LNCaP clone FGC (cell line): ENCODE data around the gene SYNJ2.

Experiments used
- DNase-seq: peaks from one replicate; pipeline ENCODE4 v3.0.0-alpha.2; 2011; ENCODE audit warnings: low read depth
- H3K4me3 ChIP-seq: 2 replicates; pipeline ENCODE4 v1.5.1; 2011; ENCODE audit warnings: mild to moderate bottlenecking, low read depth, low read length, control low read depth
- TF ChIP-seq, protein P1 (sequence below): IDR thresholded peaks from 2 replicates; pipeline ENCODE4 v1.5.1; 2012; ENCODE audit warnings: mild to moderate bottlenecking; ENCODE audit not compliant: control insufficient read depth, insufficient read depth; ENCODE audit errors: extremely low read depth

SYNJ2 gene

DNA sequence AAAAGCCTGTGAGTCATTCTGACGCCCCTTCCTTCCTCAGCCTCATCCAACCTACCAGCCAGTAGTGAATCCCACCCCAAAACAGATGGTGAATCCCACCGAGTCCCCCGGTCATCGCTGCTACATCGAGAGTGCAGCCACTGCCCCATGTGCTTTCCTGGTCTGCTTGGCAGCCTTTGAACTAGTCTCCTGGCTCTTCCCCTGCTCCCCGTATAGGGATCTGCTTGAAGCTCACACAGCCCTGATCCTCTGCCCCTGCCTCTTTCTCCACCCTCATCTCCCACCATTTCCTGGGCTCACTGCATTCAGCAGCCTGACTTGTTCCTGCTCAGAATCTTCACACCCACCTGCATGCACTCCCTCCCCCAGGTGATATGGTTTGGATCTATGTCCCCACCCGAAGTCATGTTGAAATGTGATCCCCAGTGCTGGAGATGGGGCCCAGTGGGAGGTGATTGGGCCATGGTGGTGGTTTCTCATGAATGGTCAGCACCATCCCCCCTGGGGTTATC lies 14.6 kb downstream of the SYNJ2 start:
- TF ChIP-seq, protein P1, sequence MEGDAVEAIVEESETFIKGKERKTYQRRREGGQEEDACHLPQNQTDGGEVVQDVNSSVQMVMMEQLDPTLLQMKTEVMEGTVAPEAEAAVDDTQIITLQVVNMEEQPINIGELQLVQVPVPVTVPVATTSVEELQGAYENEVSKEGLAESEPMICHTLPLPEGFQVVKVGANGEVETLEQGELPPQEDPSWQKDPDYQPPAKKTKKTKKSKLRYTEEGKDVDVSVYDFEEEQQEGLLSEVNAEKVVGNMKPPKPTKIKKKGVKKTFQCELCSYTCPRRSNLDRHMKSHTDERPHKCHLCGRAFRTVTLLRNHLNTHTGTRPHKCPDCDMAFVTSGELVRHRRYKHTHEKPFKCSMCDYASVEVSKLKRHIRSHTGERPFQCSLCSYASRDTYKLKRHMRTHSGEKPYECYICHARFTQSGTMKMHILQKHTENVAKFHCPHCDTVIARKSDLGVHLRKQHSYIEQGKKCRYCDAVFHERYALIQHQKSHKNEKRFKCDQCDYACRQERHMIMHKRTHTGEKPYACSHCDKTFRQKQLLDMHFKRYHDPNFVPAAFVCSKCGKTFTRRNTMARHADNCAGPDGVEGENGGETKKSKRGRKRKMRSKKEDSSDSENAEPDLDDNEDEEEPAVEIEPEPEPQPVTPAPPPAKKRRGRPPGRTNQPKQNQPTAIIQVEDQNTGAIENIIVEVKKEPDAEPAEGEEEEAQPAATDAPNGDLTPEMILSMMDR, result no peak
- no peak overlapping the region for H3K4me3 ChIP-seq
- DNase-seq, result no peak

DNA sequence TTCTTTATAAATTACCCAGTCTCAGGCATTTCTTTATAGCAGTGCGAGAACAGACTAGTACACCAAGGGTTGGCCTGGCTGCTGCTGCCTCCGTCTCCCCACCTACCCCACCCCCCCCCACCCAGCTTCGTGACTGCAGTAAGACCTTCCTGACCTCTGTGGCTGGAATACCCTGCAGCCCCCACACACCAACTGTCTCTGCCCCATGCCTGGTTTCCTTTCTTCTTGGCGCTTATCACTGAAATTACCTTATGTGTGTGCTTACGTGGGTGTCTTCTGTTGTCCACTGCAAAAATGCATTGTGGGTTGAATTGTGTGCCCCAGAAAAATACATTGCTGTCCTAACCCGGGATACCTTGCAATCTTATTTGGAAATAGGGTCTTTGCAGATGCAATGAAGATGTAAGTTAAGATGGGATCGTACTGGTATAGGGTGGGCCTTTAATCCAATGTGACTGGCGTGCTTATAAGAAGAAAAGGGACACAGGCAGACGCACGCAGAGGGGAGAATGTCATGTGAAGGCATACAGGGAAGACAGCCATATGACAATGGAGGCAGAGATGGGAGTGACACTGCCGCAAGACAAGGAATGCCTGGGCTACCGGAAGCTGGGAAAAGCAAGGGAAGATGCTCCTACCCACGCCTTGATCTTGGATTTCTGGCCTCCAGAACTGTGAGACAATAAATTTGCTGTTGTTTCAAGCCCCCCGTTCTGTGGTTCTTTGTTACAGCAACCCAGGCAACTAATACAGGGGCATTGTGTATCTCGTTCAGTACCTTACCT lies 15.4 kb downstream of the SYNJ2 start:
- TF ChIP-seq, protein P1, result no peak
- no peak overlapping the region for H3K4me3 ChIP-seq
- no peak for DNase-seq

DNA sequence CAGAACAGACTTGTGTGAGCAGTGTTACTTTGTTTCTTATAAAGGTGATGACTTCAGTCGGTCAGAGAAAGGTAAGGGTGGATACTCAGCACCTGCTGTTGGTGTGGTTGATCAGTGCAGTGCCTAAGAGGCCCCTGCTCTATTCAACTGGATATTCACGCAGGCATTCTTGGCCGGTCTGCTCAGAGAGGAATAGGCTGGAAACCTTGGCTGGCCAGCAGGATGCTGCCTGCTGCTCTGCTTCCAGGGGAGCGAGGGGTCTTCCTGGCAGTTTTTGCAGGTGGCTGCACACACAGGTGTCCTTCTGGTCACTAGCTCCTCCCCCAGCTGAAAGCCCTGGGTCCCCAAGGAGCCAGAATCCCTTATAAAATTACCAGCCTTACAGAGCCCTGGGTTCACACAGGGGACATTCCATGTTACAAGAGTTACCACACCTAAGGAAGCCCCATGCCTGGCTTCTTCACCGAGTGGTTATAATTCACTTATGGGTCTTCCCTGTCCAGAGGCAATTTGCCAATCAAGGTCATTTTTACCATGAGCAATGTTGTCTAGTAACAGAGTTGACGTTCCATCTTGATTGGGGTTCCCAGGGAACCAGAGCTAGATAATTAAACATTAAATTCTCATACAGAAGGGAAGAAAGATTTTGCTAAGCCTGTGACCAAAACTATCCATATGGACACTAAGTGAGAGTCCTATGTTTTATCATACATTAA lies 16.4 kb downstream of the SYNJ2 start:
- H3K4me3 ChIP-seq, result no peak overlapping the region
- TF ChIP-seq, protein P1, result no peak
- no peak for DNase-seq

DNA sequence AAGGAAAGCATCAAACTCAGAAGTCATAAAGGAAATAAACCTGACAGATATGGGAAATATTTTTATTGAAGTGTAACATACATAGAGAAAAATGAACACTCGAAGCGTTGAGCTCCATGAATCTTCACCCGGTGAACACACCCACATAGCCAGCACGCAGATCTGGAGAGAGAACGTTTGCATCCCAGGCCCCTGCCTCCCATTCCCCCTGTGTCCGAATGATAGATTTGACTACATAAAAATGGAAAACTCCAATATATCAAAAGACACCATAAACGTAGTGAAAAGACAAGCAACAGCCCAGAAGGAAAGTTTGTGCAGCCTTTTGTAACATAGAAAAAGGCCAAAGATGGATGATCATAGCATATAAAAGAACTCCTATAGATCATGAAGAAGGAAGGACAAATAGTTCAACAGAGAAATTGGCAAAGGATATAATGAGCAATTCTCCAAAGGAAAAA lies 17.1 kb downstream of the SYNJ2 start:
- no peak for DNase-seq

DNA sequence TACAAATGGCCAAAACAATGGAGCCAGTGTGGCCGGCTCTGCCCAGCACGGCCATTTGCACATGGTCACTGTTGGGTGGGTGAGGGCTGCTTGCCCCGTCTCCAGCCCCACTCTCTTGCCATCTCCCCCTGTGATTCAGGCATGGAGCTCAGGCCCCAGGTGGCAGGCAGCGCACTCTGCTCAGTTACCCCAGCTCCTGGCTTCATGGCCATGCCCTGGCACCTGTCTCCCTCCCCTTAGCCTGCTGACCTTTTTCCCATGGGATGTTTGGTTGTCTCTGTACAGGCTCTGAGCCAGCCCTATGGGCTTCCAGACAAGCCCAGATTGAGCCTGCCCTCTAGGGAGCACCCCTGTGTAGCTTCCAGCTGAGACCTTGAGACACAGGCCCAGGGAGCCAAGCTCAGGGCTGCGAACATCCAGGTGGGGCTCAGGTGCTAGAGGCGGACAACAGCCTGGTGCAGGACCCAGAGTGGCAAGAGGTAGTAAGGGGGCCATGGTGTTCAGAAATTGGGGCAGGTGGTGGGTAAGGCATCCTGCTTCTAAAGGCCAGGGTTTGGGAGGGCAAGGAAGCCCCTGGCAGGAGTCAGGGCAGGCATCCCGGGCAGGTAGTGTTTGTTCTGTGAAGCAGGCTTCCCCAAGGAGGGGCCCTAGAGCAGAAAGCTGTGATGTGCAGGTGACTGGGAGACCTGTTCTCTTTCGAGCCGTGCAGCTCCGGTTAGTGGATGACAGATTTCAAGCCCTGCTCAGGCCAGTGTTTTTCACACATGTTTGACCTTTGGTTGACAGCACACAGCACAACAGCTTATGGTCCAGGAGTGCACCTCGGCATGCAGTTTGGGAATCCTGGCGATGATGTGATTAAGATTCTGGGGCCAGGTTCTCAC lies 17.7 kb downstream of the SYNJ2 start:
- TF ChIP-seq, protein P1, result no peak
- DNase-seq, result no peak
- H3K4me3 ChIP-seq, result no peak overlapping the region

More for the DNA sequence above, 17.1 kb downstream of the SYNJ2 start:
- H3K4me3 ChIP-seq, result no peak overlapping the region
- TF ChIP-seq, protein P1, result no peak

DNA sequence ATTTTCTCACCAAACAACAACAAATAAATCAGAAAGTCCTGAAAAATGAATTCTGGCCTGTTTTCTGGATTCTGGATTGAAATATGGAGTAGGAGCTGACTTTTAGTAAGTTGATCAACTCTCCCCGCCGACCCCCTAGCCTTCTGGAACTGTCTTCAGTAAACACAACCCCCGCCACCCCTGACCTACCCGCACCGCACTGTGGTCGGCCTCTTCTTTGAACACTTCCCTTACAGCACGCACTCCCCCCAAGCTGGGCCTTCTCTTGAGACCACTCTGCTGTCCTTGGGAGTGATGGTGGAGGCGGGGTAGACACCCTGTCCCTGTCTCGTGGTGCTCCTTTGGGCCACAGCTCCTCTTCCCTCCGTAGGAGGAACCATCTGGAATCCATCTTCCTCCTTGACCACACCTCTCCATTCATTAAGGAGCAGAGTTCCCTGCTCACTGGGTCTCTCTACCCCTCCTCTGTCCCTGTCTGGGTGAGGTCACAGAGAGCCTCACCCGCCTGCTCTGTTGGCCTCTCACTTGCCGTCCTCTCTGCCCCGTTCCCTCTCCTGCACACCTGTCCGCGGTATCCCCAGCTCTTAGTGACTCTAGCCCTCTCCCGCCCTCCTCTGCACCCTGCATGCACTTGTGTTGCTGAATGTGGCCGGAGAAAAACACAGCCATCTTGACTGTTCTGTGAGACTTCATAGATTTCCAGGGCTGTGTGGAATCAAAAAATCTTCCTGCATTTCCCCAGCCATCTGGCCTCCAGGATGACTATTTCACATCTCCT lies 19.1 kb downstream of the SYNJ2 start:
- TF ChIP-seq, protein P1, result no peak
- no peak for DNase-seq
- no peak overlapping the region for H3K4me3 ChIP-seq
